DOHH2 (cell line): ENCODE data around the gene RBM28.

ENCODE experiments used
- H3F3A ChIP-seq: fragments of 200-600 bp; sonication (generic), shearing (Covaris generic); 2 replicates; pipeline ENCODE4 v1.6.0; 2016; ENCODE audit warnings: antibody characterized with exemption, mild to moderate bottlenecking; ENCODE audit not compliant: control insufficient read depth, insufficient read depth
- H3K27ac ChIP-seq: fragments of 200-600 bp; sonication (generic); 2 replicates; pipeline ENCODE4 v1.5.1; 2014; ENCODE audit warnings: low read depth, mild to moderate bottlenecking, low read length, moderate library complexity
- H3K27me3 ChIP-seq: fragments of 200-600 bp; sonication (generic); 2 replicates; pipeline ENCODE4 v1.6.1; 2014; ENCODE audit warnings: mild to moderate bottlenecking, low read length, mixed read lengths; ENCODE audit not compliant: control insufficient read depth
- H3K36me3 ChIP-seq: fragments of 200-600 bp; sonication (generic); 2 replicates; pipeline ENCODE4 v1.6.1; 2014; ENCODE audit warnings: mild to moderate bottlenecking, low read length, moderate library complexity, mixed read lengths; ENCODE audit not compliant: control insufficient read depth
- H3K4me1 ChIP-seq: fragments of 200-600 bp; sonication (generic); 2 replicates; pipeline ENCODE4 v1.6.1; 2014; ENCODE audit warnings: mild to moderate bottlenecking, low read length, mixed read lengths; ENCODE audit not compliant: control insufficient read depth
- H3K4me2 ChIP-seq: fragments of 200-600 bp; sonication (generic); 2 replicates; pipeline ENCODE4 v1.6.0; 2014; ENCODE audit warnings: mild to moderate bottlenecking, low read length, moderate library complexity
- H3K4me3 ChIP-seq: fragments of 200-600 bp; sonication (generic); 2 replicates; pipeline ENCODE4 v1.5.1; 2014; ENCODE audit warnings: mild to moderate bottlenecking, low read length, mixed read lengths
- H3K79me2 ChIP-seq: fragments of 200-600 bp; sonication (generic); 2 replicates; pipeline ENCODE4 v1.6.1; 2014; ENCODE audit warnings: mild to moderate bottlenecking, low read length, mixed read lengths; ENCODE audit not compliant: control insufficient read depth
- H3K9me2 ChIP-seq: fragments of 200-600 bp; sonication (generic); replicated peaks from 2 replicates; pipeline ENCODE4 v1.6.1; 2014; ENCODE audit warnings: mild to moderate bottlenecking, low read length, mixed read lengths; ENCODE audit not compliant: control insufficient read depth
- H3K9me3 ChIP-seq: fragments of 200-600 bp; sonication (generic); 2 replicates; pipeline ENCODE4 v1.6.1; 2014; ENCODE audit warnings: antibody characterized with exemption, low read length, mixed read lengths; ENCODE audit not compliant: control insufficient read depth, insufficient read depth
- H4K20me1 ChIP-seq: fragments of 200-600 bp; sonication (generic); 2 replicates; pipeline ENCODE4 v1.6.0; 2014; ENCODE audit warnings: low read depth, mild to moderate bottlenecking, antibody characterized with exemption, low read length, moderate library complexity; ENCODE audit not compliant: control insufficient read depth, insufficient read depth
- EZH2phosphoT487 ChIP-seq: fragments of 200-600 bp; sonication (generic); IDR thresholded peaks from 2 replicates; pipeline ENCODE4 v1.6.1; 2017; ENCODE audit warnings: borderline replicate concordance, mild to moderate bottlenecking, antibody characterized with exemption, low read length, moderate library complexity, mixed read lengths
- TF ChIP-seq, protein P1 (sequence below): fragments of 200-600 bp; sonication (generic); IDR thresholded peaks from one replicate; pipeline ENCODE4 v1.5.1; 2014; ENCODE audit warnings: antibody characterized with exemption, mild to moderate bottlenecking, low read depth, low read length; ENCODE audit not compliant: poor library complexity, severe bottlenecking

Gene RBM28

DNA sequence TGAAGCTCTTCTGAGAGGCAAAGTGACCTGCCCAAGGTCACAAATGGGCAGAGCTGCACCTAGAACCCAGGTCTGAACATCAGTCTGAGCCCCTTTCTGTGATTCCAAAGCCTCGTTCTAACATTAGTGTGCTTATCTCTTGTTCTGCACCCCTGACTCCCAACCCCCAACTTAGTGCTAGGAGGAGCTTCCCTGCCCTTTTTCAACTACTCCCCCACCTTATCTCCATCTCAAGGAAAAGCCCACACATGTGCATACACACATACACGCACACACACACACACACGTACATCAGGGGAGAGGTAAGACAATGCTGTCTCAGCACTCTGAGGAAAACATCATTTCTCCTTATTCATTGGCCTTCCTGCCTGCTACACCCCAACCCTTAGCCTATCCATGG is 9.5 kb upstream of the RBM28 start:
- no peaks in the 10 kb centered on the region for H4K20me1 ChIP-seq
- H3K9me2 ChIP-seq = no peaks in the 10 kb centered on the region
- no peaks in the 10 kb centered on the region for H3K4me1 ChIP-seq
- H3K79me2 ChIP-seq = no peaks in the 10 kb centered on the region
- no peak overlapping the region for H3K4me2 ChIP-seq
- no peaks in the 10 kb centered on the region for H3K36me3 ChIP-seq
- H3K4me3 ChIP-seq = no peak overlapping the region
- no peaks in the 10 kb centered on the region for H3K9me3 ChIP-seq
- H3K27ac ChIP-seq = no peak overlapping the region
- TF ChIP-seq, protein P1, sequence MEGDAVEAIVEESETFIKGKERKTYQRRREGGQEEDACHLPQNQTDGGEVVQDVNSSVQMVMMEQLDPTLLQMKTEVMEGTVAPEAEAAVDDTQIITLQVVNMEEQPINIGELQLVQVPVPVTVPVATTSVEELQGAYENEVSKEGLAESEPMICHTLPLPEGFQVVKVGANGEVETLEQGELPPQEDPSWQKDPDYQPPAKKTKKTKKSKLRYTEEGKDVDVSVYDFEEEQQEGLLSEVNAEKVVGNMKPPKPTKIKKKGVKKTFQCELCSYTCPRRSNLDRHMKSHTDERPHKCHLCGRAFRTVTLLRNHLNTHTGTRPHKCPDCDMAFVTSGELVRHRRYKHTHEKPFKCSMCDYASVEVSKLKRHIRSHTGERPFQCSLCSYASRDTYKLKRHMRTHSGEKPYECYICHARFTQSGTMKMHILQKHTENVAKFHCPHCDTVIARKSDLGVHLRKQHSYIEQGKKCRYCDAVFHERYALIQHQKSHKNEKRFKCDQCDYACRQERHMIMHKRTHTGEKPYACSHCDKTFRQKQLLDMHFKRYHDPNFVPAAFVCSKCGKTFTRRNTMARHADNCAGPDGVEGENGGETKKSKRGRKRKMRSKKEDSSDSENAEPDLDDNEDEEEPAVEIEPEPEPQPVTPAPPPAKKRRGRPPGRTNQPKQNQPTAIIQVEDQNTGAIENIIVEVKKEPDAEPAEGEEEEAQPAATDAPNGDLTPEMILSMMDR = no peak
- TF ChIP-seq EZH2phosphoT487 = no peak
- peaks cover 34% of the 10 kb centered on the region for H3K27me3 ChIP-seq
- no peaks in the 10 kb centered on the region for H3F3A ChIP-seq

DNA sequence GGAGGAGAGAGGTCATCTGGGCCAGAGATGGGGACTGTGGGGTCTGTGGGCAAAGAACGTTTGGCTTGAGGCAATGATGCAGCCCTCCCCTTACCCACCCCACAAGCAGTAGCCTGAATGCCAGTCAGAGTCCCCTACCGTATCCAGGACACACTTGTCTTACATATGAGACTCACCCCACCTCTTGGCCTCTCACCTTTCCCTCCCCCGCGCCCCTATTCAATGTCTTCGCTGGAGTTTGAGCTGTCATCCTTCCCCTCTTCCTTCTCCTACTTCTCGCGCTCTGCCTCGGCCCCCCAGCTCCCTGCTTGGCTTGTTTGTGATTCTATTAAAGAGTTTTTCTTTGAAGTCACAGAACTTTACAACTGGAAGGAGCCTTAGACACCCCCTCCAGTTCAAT is 8.9 kb upstream of the RBM28 start:
- Histone ChIP-seq H3K36me3 (no peaks in the 10 kb centered on the region), H3K27ac (no peak overlapping the region), H3K79me2 (no peaks in the 10 kb centered on the region), H3K9me3 (no peaks in the 10 kb centered on the region), H3K9me2 (no peaks in the 10 kb centered on the region), H4K20me1 (no peaks in the 10 kb centered on the region), H3K27me3 (peaks cover 33% of the 10 kb centered on the region), H3K4me2 (no peak overlapping the region), H3K4me3 (no peak overlapping the region), H3K4me1 (no peaks in the 10 kb centered on the region), H3F3A (no peaks in the 10 kb centered on the region)
- TF ChIP-seq EZH2phosphoT487 = no peak

DNA sequence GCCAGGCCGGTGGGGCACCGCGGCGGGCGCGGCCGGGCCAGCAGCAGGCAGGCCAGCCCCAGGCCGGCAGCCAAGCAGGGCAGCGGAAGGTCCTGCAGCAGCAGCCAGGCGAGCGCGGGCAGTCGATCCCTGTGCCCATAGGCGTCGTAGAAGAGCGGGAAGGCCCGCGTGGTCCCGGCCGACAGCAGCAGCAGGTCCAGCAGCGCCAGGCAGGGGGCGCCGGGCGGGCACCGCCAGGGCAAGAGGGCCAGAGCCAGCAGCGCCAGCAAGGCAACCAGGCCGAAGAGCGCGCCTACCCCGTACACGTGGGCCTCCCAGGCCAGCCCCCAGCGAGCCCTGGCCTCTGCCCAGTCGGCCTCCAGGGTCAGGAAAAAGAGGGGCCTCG is 8.4 kb upstream of the RBM28 start:
- H3F3A ChIP-seq = no peaks in the 10 kb centered on the region
- H3K36me3 ChIP-seq = no peaks in the 10 kb centered on the region
- TF ChIP-seq EZH2phosphoT487 = no peak
- TF ChIP-seq, protein P1 = no peak
- no peaks in the 10 kb centered on the region for H3K9me2 ChIP-seq
- H3K9me3 ChIP-seq = no peaks in the 10 kb centered on the region
- H3K79me2 ChIP-seq = no peaks in the 10 kb centered on the region
- no peaks in the 10 kb centered on the region for H3K4me1 ChIP-seq
- no peak overlapping the region for H3K4me2 ChIP-seq
- no peaks in the 10 kb centered on the region for H4K20me1 ChIP-seq
- H3K27ac ChIP-seq = no peak overlapping the region
- no peak overlapping the region for H3K4me3 ChIP-seq
- peaks cover 31% of the 10 kb centered on the region for H3K27me3 ChIP-seq

DNA sequence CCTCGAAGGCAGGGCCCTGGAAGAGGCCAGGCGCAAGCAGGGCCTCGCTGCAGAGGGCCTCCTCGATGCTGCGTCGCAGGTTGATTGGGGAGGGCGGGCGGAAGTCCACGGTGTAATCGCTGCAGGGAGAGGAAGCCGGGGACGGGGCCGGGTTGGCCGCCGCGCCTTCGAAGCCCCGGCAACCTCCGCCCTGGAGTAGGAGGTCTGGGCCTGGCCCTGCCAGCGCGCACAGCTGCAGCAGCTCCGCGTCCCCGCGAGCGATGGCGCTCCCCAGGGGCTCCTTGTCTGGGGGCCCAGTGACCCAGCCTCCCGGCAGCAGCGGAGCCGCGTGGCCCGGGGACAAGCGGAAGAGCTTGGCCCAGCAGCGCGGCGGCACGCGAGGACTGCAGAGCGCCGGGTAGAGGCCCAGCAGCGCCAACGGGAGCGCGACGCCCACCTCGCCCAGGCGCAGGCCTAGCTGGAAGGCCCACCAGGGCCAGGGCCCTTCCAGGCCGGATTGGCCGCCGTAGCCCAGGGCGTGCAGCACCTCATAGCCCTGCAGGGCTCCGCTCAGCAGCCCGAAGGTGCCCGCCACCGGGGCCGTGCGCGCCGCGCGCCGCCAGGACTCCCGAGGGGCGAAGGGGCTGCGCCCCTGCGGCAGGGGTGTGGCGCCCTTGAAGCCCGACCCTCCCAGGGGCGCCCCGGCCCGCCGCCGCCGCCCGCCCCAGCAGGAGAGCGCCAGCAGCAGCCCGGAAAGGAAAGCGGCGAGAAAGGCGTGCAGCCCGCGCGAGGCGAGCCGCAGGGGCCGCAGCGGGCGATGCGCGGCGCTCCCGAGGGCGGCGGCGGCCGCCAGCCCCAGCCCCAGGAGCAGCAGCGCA is 7.8 kb upstream of the RBM28 start:
- Histone ChIP-seq H3K36me3 (no peaks in the 10 kb centered on the region), H3K4me2 (no peak overlapping the region), H3K79me2 (no peaks in the 10 kb centered on the region), H3K27me3 (peaks cover 25% of the 10 kb centered on the region), H4K20me1 (no peaks in the 10 kb centered on the region), H3K4me3 (no peak overlapping the region), H3K4me1 (no peaks in the 10 kb centered on the region), H3F3A (no peaks in the 10 kb centered on the region), H3K9me3 (no peaks in the 10 kb centered on the region), H3K9me2 (no peaks in the 10 kb centered on the region), H3K27ac (no peak overlapping the region)
- no peak for TF ChIP-seq EZH2phosphoT487
- TF ChIP-seq, protein P1 = no peak
